Breast epithelium (tissue), 3 donors: Measurements from ENCODE around the gene LUZP1.

ENCODE experiments used
- CTCF ChIP-seq, 3 donors: fragments of 450-650 bp; IDR thresholded peaks; one replicate each; pipeline ENCODE4 v1.5.1; 2016 to 2017; ENCODE audit warnings: antibody characterized with exemption in 3 of 3, mild to moderate bottlenecking in 3 of 3, moderate library complexity in 3 of 3
- POLR2A ChIP-seq: fragments of 450-650 bp; IDR thresholded peaks from one replicate; pipeline ENCODE4 v1.6.1; 2016; ENCODE audit warnings: antibody characterized with exemption, mild to moderate bottlenecking, moderate library complexity
- POLR2AphosphoS5 ChIP-seq, 3 donors: sonication (generic); formaldehyde crosslinking; IDR thresholded peaks; one replicate each; pipeline ENCODE4 v1.6.1; 2017; ENCODE audit warnings: antibody characterized with exemption in 3 of 3

GRCh38 chr1:23125489-23125888 is 43.2 kb downstream of the LUZP1 start:
- no peak for TF ChIP-seq CTCF (IDR thresholded peaks at IDR 0.05)
- no peak for TF ChIP-seq POLR2AphosphoS5 (IDR thresholded peaks at IDR 0.05)
- TF ChIP-seq POLR2A, result no peak
